Measurements from ENCODE around the gene POLR2L. TPM values are rescaled to one million over a fixed set of nuclear protein-coding genes. Genes with fewer than 3 reads are reported as not detected.

POLR2L gene
- total RNA-seq, 6 experiments from 2014 or later, result 439 to 504 (median 478) TPM

- H3K4me3 Mint-ChIP-seq, result no peak overlapping the region
- no peak for TF ChIP-seq CTCF (IDR thresholded peaks at IDR 0.05)
- H3K4me1 Mint-ChIP-seq (ENCODE audit: low read depth), result peaks cover 18% of the 10 kb centered on the region
- no peaks in the 10 kb centered on the region for H3K9me3 Mint-ChIP-seq
- peaks cover 21% of the 10 kb centered on the region for H3K27me3 Mint-ChIP-seq (ENCODE audit: insufficient read depth)
- no peak overlapping the region for H3K27ac Mint-ChIP-seq
- peaks cover 13% of the 10 kb centered on the region for H3K36me3 Mint-ChIP-seq (ENCODE audit: low read depth)
- no peak for DNase-seq
Measured at GRCh38 chr11:829176-829846, 13.0 kb downstream of the POLR2L start.

GRCh38 chr11:828506-829175 lies 13.7 kb downstream of the POLR2L start:
- Mint-ChIP-seq H3K9me3 (no peaks in the 10 kb centered on the region), H3K4me3 (no peak overlapping the region), H3K27ac (no peak overlapping the region), H3K36me3 (ENCODE audit: low read depth) (peaks cover 6% of the 10 kb centered on the region), H3K4me1 (ENCODE audit: low read depth) (peaks cover 11% of the 10 kb centered on the region), H3K27me3 (ENCODE audit: insufficient read depth) (peaks cover 14% of the 10 kb centered on the region)
- no peak for DNase-seq
- TF ChIP-seq CTCF (IDR thresholded peaks at IDR 0.05), result no peak

- no peaks in the 10 kb centered on the region for H3K9me3 Mint-ChIP-seq
- H3K27ac Mint-ChIP-seq, result no peak within 1 kb of the TSS; the same call in 1 of the 2 replicates
- H3K4me3 Mint-ChIP-seq, result no peak within 1 kb of the TSS
- peaks cover 6% of the 10 kb centered on the region; the same call in 1 of the 2 replicates for H3K36me3 Mint-ChIP-seq (ENCODE audit: low read depth)
- no peak for TF ChIP-seq CTCF (IDR thresholded peaks at IDR 0.05)
- peaks cover 11% of the 10 kb centered on the region for H3K4me1 Mint-ChIP-seq (ENCODE audit: low read depth)
- H3K27me3 Mint-ChIP-seq (ENCODE audit: insufficient read depth), result peaks cover 15% of the 10 kb centered on the region
- DNase-seq, result no peak
Measured at GRCh38 chr11:827897-828192, 14.5 kb downstream of the POLR2L start, which contains the start of gene CRACR2B. Gene CRACR2B, plus strand, starts transcription at chr11:827919. Its CDS starts 689 bp downstream, at chr11:828608.

- Mint-ChIP-seq H3K27ac (no peak overlapping the region; the same call in 1 of the 2 replicates), H3K27me3 (ENCODE audit: insufficient read depth) (peaks cover 15% of the 10 kb centered on the region), H3K4me3 (no peak overlapping the region), H3K9me3 (no peaks in the 10 kb centered on the region), H3K36me3 (ENCODE audit: low read depth) (peaks cover 6% of the 10 kb centered on the region; the same call in 1 of the 2 replicates), H3K4me1 (ENCODE audit: low read depth) (peaks cover 11% of the 10 kb centered on the region)
- DNase-seq, result no peak
- no peak for TF ChIP-seq CTCF (IDR thresholded peaks at IDR 0.05)
Measured at GRCh38 chr11:827146-827896, 15.0 kb downstream of the POLR2L start.

- H3K36me3 Mint-ChIP-seq (ENCODE audit: low read depth), result peaks cover 6% of the 10 kb centered on the region; the same call in 1 of the 2 replicates
- H3K9me3 Mint-ChIP-seq, result no peaks in the 10 kb centered on the region
- H3K4me3 Mint-ChIP-seq, result peak overlapping the region; percentile 24; the same call in 1 of the 2 replicates
- peaks cover 8% of the 10 kb centered on the region for H3K4me1 Mint-ChIP-seq (ENCODE audit: low read depth)
- no peak for TF ChIP-seq CTCF (IDR thresholded peaks at IDR 0.05)
- no peak for DNase-seq
- H3K27ac Mint-ChIP-seq, result no peak overlapping the region
- H3K27me3 Mint-ChIP-seq (ENCODE audit: insufficient read depth), result peaks cover 15% of the 10 kb centered on the region
Measured at GRCh38 chr11:826836-827145, 15.5 kb downstream of the POLR2L start.

Measured in HFFc6 (cell line).